ENCODE measurements around the gene FOCAD. TPM values are rescaled to one million over a fixed set of nuclear protein-coding genes. Genes with fewer than 3 reads are reported as not detected.

FOCAD gene
- total RNA-seq, 1 experiment from 2014 or later: 43.3 TPM

- no peaks in the 10 kb centered on the region for H3K79me2 ChIP-seq (ENCODE audit: insufficient read depth, low read length)
- H3K4ac ChIP-seq (ENCODE audit: low read depth, low read length): no peak overlapping the region
- no peak overlapping the region for H2AFZ ChIP-seq (ENCODE audit: low read length)
- H3K4me1 ChIP-seq (ENCODE audit: insufficient read depth, low read length): no peaks in the 10 kb centered on the region
- no peak overlapping the region for H3K27ac Mint-ChIP-seq
- no peak overlapping the region for H3K18ac ChIP-seq (ENCODE audit: insufficient read length, low read depth, low read length)
- no peaks in the 10 kb centered on the region for H3K9me3 ChIP-seq (ENCODE audit: control insufficient read depth, low read depth, low read length)
- no CpG with 5 or more reads among the region's 7 CpGs for WGBS (ENCODE audit: extremely low coverage, insufficient read length, low lambda C conversion rate)
- H3K27me3 Mint-ChIP-seq (ENCODE audit: low read depth): no peaks in the 10 kb centered on the region
- peaks cover 9 to 15% (median 10%) of the 10 kb centered on the region in 3 experiments for H3K36me3 Mint-ChIP-seq (ENCODE audit: insufficient read depth in 1 of 3, low read depth in 3 of 3)
- no peaks in the 10 kb centered on the region for H4K20me1 ChIP-seq (ENCODE audit: control insufficient read depth, insufficient read depth, insufficient read length)
- H3K27ac ChIP-seq (ENCODE audit: insufficient read length, low read depth, low read length): no peak overlapping the region
- no peak overlapping the region for H3K4me2 ChIP-seq (ENCODE audit: insufficient read depth, insufficient read length, low read length)
- no peaks in the 10 kb centered on the region for H3K79me1 ChIP-seq (ENCODE audit: insufficient read depth, low read depth, low read length, poor library complexity, severe bottlenecking)
- no peak overlapping the region for H4K91ac ChIP-seq (ENCODE audit: insufficient read length, low read depth, low read length)
- TF ChIP-seq CTCF (conservative IDR thresholded peaks at IDR 0.05): peak; percentile 91
- H3K27me3 ChIP-seq (ENCODE audit: insufficient read depth, low read length): no peaks in the 10 kb centered on the region
- H3K9ac ChIP-seq (ENCODE audit: extremely low read depth, insufficient read length, low read length): no peak overlapping the region
- no peak overlapping the region for H3T11ph ChIP-seq (ENCODE audit: low read length)
- H4K8ac ChIP-seq (replicated peaks; ENCODE audit: insufficient read length, low read depth, low read length): no peak overlapping the region
- no peak overlapping the region for H2AK5ac ChIP-seq (ENCODE audit: insufficient read length, low read length)
- DNase-seq: peak; percentile 70
- no peak overlapping the region for H2BK5ac ChIP-seq (ENCODE audit: insufficient read length, low read length)
- H2BK12ac ChIP-seq (ENCODE audit: insufficient read length, low read depth, low read length): no peak overlapping the region
- no peak overlapping the region for H3K23ac ChIP-seq (ENCODE audit: insufficient read length, low read depth, low read length)
- H2BK20ac ChIP-seq (ENCODE audit: low read depth, low read length, poor library complexity, severe bottlenecking): no peak overlapping the region
- H2BK15ac ChIP-seq (ENCODE audit: low read depth, low read length): no peak overlapping the region
- H3K14ac ChIP-seq (ENCODE audit: insufficient read depth, low read length): no peak overlapping the region
- no peak overlapping the region for H2BK120ac ChIP-seq (ENCODE audit: low read depth, low read length, poor library complexity, severe bottlenecking)
- H4K5ac ChIP-seq (ENCODE audit: insufficient read length, low read depth, low read length): no peak overlapping the region
- H3K9me3 Mint-ChIP-seq: peaks cover 0 to 5% of the 10 kb centered on the region in 2 experiments; a peak in 2 of 5 replicates
- peaks cover 8 to 9% of the 10 kb centered on the region in 2 experiments for H3K4me1 Mint-ChIP-seq
- no peaks in the 10 kb centered on the region for H3K23me2 ChIP-seq (ENCODE audit: insufficient read length, low read depth, low read length, poor library complexity, severe bottlenecking)
- no peak overlapping the region for H3K56ac ChIP-seq (ENCODE audit: insufficient read length, low read depth, low read length)
- H3K4me3 Mint-ChIP-seq: no peak overlapping the region
Measured at GRCh38 chr9:20941174-20941690, 257.2 kb downstream of the FOCAD start.
